OCI-LY1 (cell line): ENCODE results near the gene COL9A2.

Experiments used
- CTCF ChIP-seq: fragments of 200-600 bp; sonication (generic), shearing (Covaris generic); IDR thresholded peaks from 2 replicates; pipeline ENCODE4 v1.5.1; 2017; ENCODE audit warnings: mild to moderate bottlenecking, antibody characterized with exemption, low read length, moderate library complexity, mixed read lengths
- EZH2 ChIP-seq: fragments of 200-600 bp; sonication (generic), shearing (Covaris generic); IDR thresholded peaks from 2 replicates; pipeline ENCODE4 v1.8.0; 2017; ENCODE audit warnings: borderline replicate concordance, mixed run types, mild to moderate bottlenecking, antibody characterized with exemption, low read length, moderate library complexity, mixed read lengths

- no peak for TF ChIP-seq CTCF
- no peak for TF ChIP-seq EZH2
Observed at GRCh38 chr1:40357625-40358024, 40.5 kb upstream of the COL9A2 start.
